ENCODE results near the gene AKT1S1. TPM values are rescaled to one million over a fixed set of nuclear protein-coding genes. Genes with fewer than 3 reads are reported as not detected.

The AKT1S1 gene
- total RNA-seq, 2 donors from 2014 or later: 15.2 to 20.7 TPM

DNA sequence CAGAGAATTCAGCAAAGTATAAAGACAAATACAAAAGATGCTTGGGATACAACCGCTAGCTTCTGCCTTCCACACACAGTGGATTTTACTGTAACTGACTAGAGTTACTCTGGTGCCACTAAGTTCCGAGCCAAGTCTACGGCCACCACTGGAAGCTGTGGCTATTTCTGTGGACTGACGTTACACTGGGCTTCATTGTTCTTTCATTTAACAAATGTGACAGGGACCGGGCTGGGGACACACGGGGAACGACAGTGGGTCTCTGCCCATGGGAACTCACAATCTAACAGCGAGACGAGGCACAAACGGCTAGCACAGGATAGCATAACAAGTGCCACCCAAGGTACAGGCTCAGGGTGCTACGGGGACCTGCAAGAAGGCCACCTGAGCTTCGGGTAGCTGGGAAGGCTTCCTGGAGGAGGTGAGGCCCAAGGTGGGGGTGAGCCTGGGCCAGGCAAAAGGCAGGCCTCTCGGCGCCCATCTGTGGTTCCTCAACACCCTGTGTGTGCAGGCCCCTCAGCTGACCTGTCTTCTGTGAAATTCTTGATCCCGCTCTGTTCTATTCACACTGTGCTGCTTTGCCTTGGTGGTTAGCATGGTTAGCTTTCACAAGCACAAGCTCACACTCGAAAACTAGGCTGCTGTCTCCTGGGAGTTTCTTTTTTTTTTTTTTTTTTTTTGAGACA lies 29.9 kb upstream of the AKT1S1 start:
- ATAC-seq (ENCODE audit: insufficient number of reproducible peaks, low FRiP score, low read depth): no peak
- TF ChIP-seq, protein P1, sequence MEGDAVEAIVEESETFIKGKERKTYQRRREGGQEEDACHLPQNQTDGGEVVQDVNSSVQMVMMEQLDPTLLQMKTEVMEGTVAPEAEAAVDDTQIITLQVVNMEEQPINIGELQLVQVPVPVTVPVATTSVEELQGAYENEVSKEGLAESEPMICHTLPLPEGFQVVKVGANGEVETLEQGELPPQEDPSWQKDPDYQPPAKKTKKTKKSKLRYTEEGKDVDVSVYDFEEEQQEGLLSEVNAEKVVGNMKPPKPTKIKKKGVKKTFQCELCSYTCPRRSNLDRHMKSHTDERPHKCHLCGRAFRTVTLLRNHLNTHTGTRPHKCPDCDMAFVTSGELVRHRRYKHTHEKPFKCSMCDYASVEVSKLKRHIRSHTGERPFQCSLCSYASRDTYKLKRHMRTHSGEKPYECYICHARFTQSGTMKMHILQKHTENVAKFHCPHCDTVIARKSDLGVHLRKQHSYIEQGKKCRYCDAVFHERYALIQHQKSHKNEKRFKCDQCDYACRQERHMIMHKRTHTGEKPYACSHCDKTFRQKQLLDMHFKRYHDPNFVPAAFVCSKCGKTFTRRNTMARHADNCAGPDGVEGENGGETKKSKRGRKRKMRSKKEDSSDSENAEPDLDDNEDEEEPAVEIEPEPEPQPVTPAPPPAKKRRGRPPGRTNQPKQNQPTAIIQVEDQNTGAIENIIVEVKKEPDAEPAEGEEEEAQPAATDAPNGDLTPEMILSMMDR (IDR thresholded peaks at IDR 0.05): no peak
- peaks cover 21% of the 10 kb centered on the region for H3K36me3 ChIP-seq
- H3K27ac ChIP-seq: no peak overlapping the region
- no peaks in the 10 kb centered on the region for H3K9me3 ChIP-seq
- DNase-seq (ENCODE audit: low spot score): no peak
- H3K27me3 ChIP-seq (replicated peaks; ENCODE audit: insufficient read depth): no peaks in the 10 kb centered on the region
- H3K4me1 ChIP-seq (ENCODE audit: control insufficient read depth in 1 of 2, low read depth in 2 of 2): peaks cover 6 to 15% of the 10 kb centered on the region in 2 donors
- no peak overlapping the region for H3K4me3 ChIP-seq

DNA sequence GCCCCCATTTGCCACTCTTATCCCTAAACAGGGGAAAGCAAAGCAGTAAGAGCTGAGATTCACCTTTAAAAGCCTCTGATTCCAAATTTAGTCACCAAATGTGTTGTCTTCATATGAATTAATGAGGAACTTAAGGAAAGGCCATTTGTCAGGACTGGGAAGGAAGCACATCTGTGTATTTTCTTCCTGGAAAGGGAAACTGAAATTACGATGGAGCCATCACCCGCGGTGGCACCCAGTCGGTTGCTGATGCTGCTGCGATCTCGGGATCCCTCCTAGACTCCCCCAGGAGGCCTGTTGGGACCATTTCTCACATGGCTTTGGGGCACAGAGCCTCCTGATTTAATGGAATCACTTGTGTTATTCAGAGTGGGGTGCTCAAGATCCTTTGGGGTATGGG lies 27.0 kb upstream of the AKT1S1 start:
- TF ChIP-seq, protein P1 (IDR thresholded peaks at IDR 0.05): no peak
- Histone ChIP-seq H3K27ac (no peak overlapping the region), H3K9me3 (no peaks in the 10 kb centered on the region), H3K4me1 (ENCODE audit: control insufficient read depth in 1 of 2, low read depth in 2 of 2) (no peaks in the 10 kb centered on the region), H3K36me3 (peaks cover 21% of the 10 kb centered on the region), H3K4me3 (no peak overlapping the region), H3K27me3 (replicated peaks; ENCODE audit: insufficient read depth) (no peaks in the 10 kb centered on the region)
- no peak for DNase-seq (ENCODE audit: low spot score)
- no peak for ATAC-seq (ENCODE audit: insufficient number of reproducible peaks, low FRiP score, low read depth)

DNA sequence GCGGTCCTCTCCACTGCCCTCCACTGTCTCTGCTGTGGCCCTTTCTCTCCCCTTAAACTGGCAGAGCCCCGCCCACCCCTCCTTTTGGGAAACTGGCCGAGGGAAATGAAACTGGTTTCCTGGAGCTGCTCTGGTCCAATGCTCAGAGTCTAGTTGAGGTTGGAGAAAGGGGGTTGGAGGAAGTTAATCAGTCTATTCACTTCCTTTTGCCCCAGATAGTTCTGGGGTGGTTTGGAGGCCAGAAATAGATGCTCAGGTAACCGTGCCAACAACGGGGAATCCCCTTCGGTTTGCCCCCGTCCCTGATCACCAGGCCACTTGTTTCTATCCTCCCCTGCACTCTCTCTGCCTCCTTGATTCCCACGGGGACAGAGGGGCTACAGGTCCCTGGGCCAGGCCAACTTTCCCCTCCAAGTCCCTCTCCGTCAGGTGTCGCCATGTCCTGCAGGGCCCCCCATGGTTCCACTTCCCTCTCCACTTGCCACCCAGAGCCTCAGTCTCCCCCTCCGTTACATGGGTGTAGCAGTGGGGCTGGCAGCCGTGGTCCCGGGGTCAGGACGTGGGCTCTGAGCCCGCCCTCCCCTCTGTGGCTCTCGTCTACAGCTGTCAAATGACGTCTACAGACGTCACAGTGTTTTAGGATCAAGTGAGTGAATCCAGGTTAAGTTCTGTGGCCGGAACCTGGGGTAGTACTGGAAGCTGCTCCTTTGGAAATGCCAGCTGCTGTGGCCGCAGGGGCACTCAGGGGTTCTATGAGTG lies 19.9 kb upstream of the AKT1S1 start, which contains the start of gene IL4I1:
Gene IL4I1 (minus strand): TSS at position 25 of the 759 bp plus-strand sequence. CDS start 727 bp downstream, outside the sequence.
- DNase-seq (ENCODE audit: low spot score): no peak
- peak within 1 kb of the TSS in 1 of 2 donors; percentile 10 for H3K27ac ChIP-seq
- H3K4me3 ChIP-seq: peak within 1 kb of the TSS; percentile 35

DNA sequence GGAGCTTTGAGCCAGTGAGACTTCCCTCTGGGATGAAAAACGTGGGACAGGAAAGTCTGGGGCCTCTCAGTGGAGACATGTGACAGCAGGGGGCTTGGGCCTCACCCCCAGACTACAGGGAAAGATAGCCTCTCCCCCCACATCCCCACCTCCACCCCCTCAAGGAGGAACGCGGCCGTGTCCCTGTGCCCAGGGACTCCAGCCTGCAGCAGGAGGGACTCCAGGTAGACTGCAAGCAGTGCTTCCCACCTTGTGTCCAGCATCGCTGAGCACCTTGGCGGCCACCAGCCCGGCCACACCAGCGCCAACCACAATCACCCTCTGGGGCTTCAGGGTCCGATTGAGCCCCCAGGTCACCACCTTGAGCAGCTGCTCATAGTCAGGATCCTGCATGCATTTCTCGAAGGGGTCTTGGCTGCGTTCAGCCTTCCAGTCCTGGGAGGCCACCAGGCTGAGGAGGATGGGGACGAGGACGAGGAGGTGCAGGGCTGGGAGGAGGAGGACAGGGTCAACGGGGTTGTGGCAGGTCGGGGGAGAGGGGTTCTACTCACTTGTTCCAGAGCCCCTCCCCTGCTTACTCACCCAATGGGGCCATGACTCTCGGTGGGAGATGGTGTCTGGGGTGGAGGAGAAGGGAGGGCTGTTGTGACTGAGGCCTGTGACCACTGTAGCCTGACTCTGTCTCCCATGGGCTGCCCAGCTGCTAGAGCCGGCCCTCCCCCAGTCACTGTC lies 18.6 kb upstream of the AKT1S1 start:
- no peak overlapping the region for H3K27ac ChIP-seq
- no peak overlapping the region for H3K4me3 ChIP-seq
- TF ChIP-seq, protein P1 (IDR thresholded peaks at IDR 0.05): no peak

More for the DNA sequence above, 19.9 kb upstream of the AKT1S1 start, which contains the start of gene IL4I1:
- Histone ChIP-seq H3K4me1 (ENCODE audit: control insufficient read depth in 1 of 2, low read depth in 2 of 2) (no peaks in the 10 kb centered on the region), H3K36me3 (no peaks in the 10 kb centered on the region), H3K27me3 (replicated peaks; ENCODE audit: insufficient read depth) (no peaks in the 10 kb centered on the region), H3K9me3 (no peaks in the 10 kb centered on the region)
- TF ChIP-seq, protein P1 (IDR thresholded peaks at IDR 0.05): no peak
- ATAC-seq (ENCODE audit: insufficient number of reproducible peaks, low FRiP score, low read depth): no peak

More for the DNA sequence above, 18.6 kb upstream of the AKT1S1 start:
- no peak for DNase-seq (ENCODE audit: low spot score)
- ATAC-seq (ENCODE audit: insufficient number of reproducible peaks, low FRiP score, low read depth): no peak
- H3K27me3 ChIP-seq (replicated peaks; ENCODE audit: insufficient read depth): no peaks in the 10 kb centered on the region
- no peaks in the 10 kb centered on the region for H3K9me3 ChIP-seq
- no peaks in the 10 kb centered on the region for H3K36me3 ChIP-seq
- H3K4me1 ChIP-seq (ENCODE audit: control insufficient read depth in 1 of 2, low read depth in 2 of 2): no peaks in the 10 kb centered on the region

Data from thoracic aorta (tissue), 2 donors.